ENCODE measurements around the gene MIOS. TPM values are rescaled to one million over a fixed set of nuclear protein-coding genes. Genes with fewer than 3 reads are reported as not detected.
A peak's percentile ranks its signal among the peaks of the same experiment; 100 is the strongest.

Gene MIOS
- total and polyA plus RNA-seq, 9 of the 15 experiments (the other 6 are each of a cell fraction or from before 2014, with no cell fraction given) = 7.8 to 47.8 (median 30.6) TPM

- WGBS (ENCODE audit: insufficient coverage, low coverage, missing lambda C conversion rate) = 4% methylated on average over 4 of the region's 4 CpGs
- H3K79me2 ChIP-seq (ENCODE audit: control insufficient read depth, insufficient read depth, low read length) = no peaks in the 10 kb centered on the region
- no peaks in the 10 kb centered on the region for H4K20me1 ChIP-seq (replicated peaks; ENCODE audit: control insufficient read depth, insufficient read depth, low read length)
- no peak overlapping the region for H2AFZ ChIP-seq (ENCODE audit: low read depth, low read length)
- H3K4me2 ChIP-seq (ENCODE audit: insufficient read depth, low read length) = no peak overlapping the region
- in situ Hi-C loops (cut with MboI) = no loop called here
- DNase-seq (ENCODE audit: extremely low read depth in 1 of 4, low spot score in 3 of 4) = no peak
- no peak overlapping the region for H3K4me3 ChIP-seq
- POLR2A ChIA-PET = interaction anchor here (0.7 kb wide), 1 partner anchor 529 kb away, joined by 3 read pairs; no protein-coding TSS in a partner anchor
- no peak overlapping the region for H3K9ac ChIP-seq (ENCODE audit: insufficient read depth in 1 of 2, low read depth in 2 of 2, low read length in 2 of 2)
- TF ChIP-seq CEBPG (CRISPR knock-in tag; IDR thresholded peaks at IDR 0.05) (no peak), CEBPG (tag; conservative IDR thresholded peaks at IDR 0.05 in 1 of 2, IDR thresholded peaks at IDR 0.05 in 1 of 2) (peak in 1 of 2 experiments; percentile 56; a peak in 2 of 4 replicates), ZNF165 (CRISPR knock-in tag; IDR thresholded peaks at IDR 0.05; ENCODE audit: borderline replicate concordance) (no peak), CEBPB (tag; IDR thresholded peaks at IDR 0.05) (peak; percentile 36; the same call in 1 of the 2 replicates)
- no peaks in the 10 kb centered on the region for H3K4me1 ChIP-seq (replicated peaks in 1 of 2; ENCODE audit: control insufficient read depth in 2 of 2, insufficient read depth in 2 of 2, low read length in 2 of 2)
- no TSS peak for BruUV-seq (replicated peaks)
- no peak for ATAC-seq
- H3K27ac ChIP-seq (ENCODE audit: extremely low read depth, low read depth, low read length) = no peak overlapping the region
- FAIRE-seq = no peak
- CTCF ChIA-PET (ENCODE audit: low intra/inter-chr PET ratio) = interaction anchor here (3.2 kb wide), 1 partner anchor 118 kb away, joined by 25 read pairs; no protein-coding TSS in a partner anchor
- intact Hi-C loops (cut with micrococcal nuclease) = loop anchor here (5.0 kb wide), 3 partner anchors 120 to 575 kb away; no protein-coding TSS in a partner anchor
- H3K36me3 ChIP-seq (ENCODE audit: control insufficient read depth, insufficient read depth, low read length) = no peaks in the 10 kb centered on the region
- no peaks in the 10 kb centered on the region for H3K27me3 ChIP-seq (ENCODE audit: control insufficient read depth in 2 of 2, insufficient read depth in 2 of 2, low read length in 2 of 2)
- no peaks in the 10 kb centered on the region for H3K9me1 ChIP-seq (ENCODE audit: control insufficient read depth, insufficient read depth, low read length)
- no peaks in the 10 kb centered on the region for H3K9me3 ChIP-seq (replicated peaks; ENCODE audit: control insufficient read depth, insufficient read depth, low read depth, low read length)
These were observed 24.3 kb upstream of the MIOS start for GRCh38 chr7:7542251-7542835.

GRCh38 chr7:7548407-7548806 lies 18.3 kb upstream of the MIOS start:
- no peaks in the 10 kb centered on the region for H3K9me1 ChIP-seq (ENCODE audit: control insufficient read depth, insufficient read depth, low read length)
- no peaks in the 10 kb centered on the region for H3K79me2 ChIP-seq (ENCODE audit: control insufficient read depth, insufficient read depth, low read length)
- ChIA-PET POLR2A (interaction anchor here (1.3 kb wide), 1 partner anchor 17 kb away, joined by 3 read pairs; no protein-coding TSS in a partner anchor), CTCF (ENCODE audit: low intra/inter-chr PET ratio) (interaction anchor here (0.5 to 0.6 kb wide), 2 partner anchors 19 to 446 kb away, joined by 3 read pairs; no protein-coding TSS in a partner anchor)
- no peaks in the 10 kb centered on the region for H4K20me1 ChIP-seq (replicated peaks; ENCODE audit: control insufficient read depth, insufficient read depth, low read length)
- no peak overlapping the region for H3K4me3 ChIP-seq
- TF ChIP-seq ZNF717 (CRISPR knock-in tag; IDR thresholded peaks at IDR 0.05) (no peak), CEBPG (CRISPR knock-in tag; IDR thresholded peaks at IDR 0.05) (no peak), CEBPG (tag; conservative IDR thresholded peaks at IDR 0.05 in 1 of 2, IDR thresholded peaks at IDR 0.05 in 1 of 2) (peak in 1 of 2 experiments; percentile 10; a peak in 1 of 4 replicates)
- no peaks in the 10 kb centered on the region for H3K4me1 ChIP-seq (replicated peaks in 1 of 2; ENCODE audit: control insufficient read depth in 2 of 2, insufficient read depth in 2 of 2, low read length in 2 of 2)
- BruUV-seq (replicated peaks) = no TSS peak
- H3K9ac ChIP-seq (ENCODE audit: insufficient read depth in 1 of 2, low read depth in 2 of 2, low read length in 2 of 2) = no peak overlapping the region
- H3K4me2 ChIP-seq (ENCODE audit: insufficient read depth, low read length) = no peak overlapping the region
- DNase-seq (ENCODE audit: extremely low read depth in 1 of 4, low spot score in 3 of 4) = no peak
- no peaks in the 10 kb centered on the region for H3K9me3 ChIP-seq (replicated peaks; ENCODE audit: control insufficient read depth, insufficient read depth, low read depth, low read length)
- ATAC-seq = no peak
- WGBS (ENCODE audit: insufficient coverage, low coverage, missing lambda C conversion rate) = 25% methylated on average over 3 of the region's 3 CpGs
- H3K27me3 ChIP-seq (ENCODE audit: control insufficient read depth in 2 of 2, insufficient read depth in 2 of 2, low read length in 2 of 2) = no peaks in the 10 kb centered on the region
- no peak overlapping the region for H2AFZ ChIP-seq (ENCODE audit: low read depth, low read length)
- in situ Hi-C loops (cut with MboI) (no loop called here), intact Hi-C loops (cut with micrococcal nuclease) (no loop called here)
- FAIRE-seq = no peak
- no peaks in the 10 kb centered on the region for H3K36me3 ChIP-seq (ENCODE audit: control insufficient read depth, insufficient read depth, low read length)
- no peak overlapping the region for H3K27ac ChIP-seq (ENCODE audit: extremely low read depth, low read depth, low read length)

All from K562 (cell line).